MM.1S (cell line): Measurements from ENCODE around the gene DPH1.

Experiments
- EZH2phosphoT487 ChIP-seq: fragments of 300-600 bp; sonication (generic); IDR thresholded peaks from 2 replicates; pipeline ENCODE4 v1.6.1; 2018; ENCODE audit warnings: antibody characterized with exemption, low read length
- TF ChIP-seq, protein P1 (sequence below): fragments of 300-600 bp; sonication (generic); IDR thresholded peaks from 2 replicates; pipeline ENCODE4 v1.5.1; 2016; ENCODE audit warnings: antibody characterized with exemption, low read length, mixed read lengths

DNA sequence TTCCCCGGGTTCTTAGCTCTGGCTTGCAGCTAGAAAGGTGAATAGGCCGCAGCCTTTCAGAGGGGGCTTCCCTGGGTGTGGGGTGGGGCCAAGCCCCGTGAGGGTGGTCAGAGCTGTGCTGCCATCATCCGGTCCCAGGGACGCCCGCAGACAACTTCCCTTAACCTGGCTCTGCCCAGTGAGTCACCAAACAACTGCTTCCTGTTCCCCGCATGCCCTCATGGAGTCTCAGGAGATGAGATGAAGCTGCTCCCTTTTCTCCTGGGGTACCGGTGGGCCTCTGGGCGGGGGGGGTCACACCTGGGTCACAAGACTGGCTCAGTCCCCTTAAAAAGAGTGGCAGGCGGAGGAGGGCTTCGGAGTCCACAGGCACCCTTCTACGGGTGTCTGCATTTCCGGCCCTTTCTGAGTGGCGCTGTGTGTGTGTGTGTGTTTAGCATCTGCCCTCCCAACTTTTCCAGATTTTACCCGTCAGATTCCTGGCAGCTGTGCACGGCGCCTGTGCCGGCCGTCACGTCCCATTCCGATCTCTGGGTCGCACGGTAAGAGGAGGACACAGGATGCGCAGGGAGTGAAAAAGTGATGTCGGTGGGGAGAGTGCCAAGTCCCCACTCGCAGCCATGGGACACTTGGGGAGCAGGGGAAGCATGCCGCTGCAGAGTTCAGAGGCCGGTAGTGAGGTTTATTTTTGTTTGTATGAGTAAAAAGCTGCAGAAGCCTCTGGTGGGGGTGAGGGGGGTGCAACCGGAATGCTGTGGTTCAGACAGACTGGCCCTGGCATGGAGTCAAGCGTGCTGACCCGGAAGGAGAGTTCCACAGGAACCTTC, 41.7 kb downstream of the DPH1 start:
- TF ChIP-seq, protein P1, sequence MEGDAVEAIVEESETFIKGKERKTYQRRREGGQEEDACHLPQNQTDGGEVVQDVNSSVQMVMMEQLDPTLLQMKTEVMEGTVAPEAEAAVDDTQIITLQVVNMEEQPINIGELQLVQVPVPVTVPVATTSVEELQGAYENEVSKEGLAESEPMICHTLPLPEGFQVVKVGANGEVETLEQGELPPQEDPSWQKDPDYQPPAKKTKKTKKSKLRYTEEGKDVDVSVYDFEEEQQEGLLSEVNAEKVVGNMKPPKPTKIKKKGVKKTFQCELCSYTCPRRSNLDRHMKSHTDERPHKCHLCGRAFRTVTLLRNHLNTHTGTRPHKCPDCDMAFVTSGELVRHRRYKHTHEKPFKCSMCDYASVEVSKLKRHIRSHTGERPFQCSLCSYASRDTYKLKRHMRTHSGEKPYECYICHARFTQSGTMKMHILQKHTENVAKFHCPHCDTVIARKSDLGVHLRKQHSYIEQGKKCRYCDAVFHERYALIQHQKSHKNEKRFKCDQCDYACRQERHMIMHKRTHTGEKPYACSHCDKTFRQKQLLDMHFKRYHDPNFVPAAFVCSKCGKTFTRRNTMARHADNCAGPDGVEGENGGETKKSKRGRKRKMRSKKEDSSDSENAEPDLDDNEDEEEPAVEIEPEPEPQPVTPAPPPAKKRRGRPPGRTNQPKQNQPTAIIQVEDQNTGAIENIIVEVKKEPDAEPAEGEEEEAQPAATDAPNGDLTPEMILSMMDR: no peak
- no peak for TF ChIP-seq EZH2phosphoT487
